GM12872 (cell line): ENCODE results near the gene B4GALNT3.

ENCODE experiments used
- CTCF ChIP-seq: IDR thresholded peaks from 3 replicates; pipeline ENCODE4 v1.5.1; 2011; ENCODE audit warnings: low read depth, mild to moderate bottlenecking, low read length, moderate library complexity; ENCODE audit not compliant: insufficient read depth

Gene B4GALNT3

GRCh38 chr12:503111-503761, 43.5 kb downstream of the B4GALNT3 start:
- TF ChIP-seq CTCF, result no peak

- TF ChIP-seq CTCF, result no peak
Measured at GRCh38 chr12:505221-505620, 45.5 kb downstream of the B4GALNT3 start.

GRCh38 chr12:507391-507796, 47.7 kb downstream of the B4GALNT3 start:
- no peak for TF ChIP-seq CTCF

- TF ChIP-seq CTCF, result no peak
Measured at GRCh38 chr12:508145-508544, 48.4 kb downstream of the B4GALNT3 start.

- TF ChIP-seq CTCF, result no peak
Measured at GRCh38 chr12:508795-509194, 49.1 kb downstream of the B4GALNT3 start.

GRCh38 chr12:509500-509899, 49.8 kb downstream of the B4GALNT3 start:
- no peak for TF ChIP-seq CTCF

- TF ChIP-seq CTCF, result no peak
Measured at GRCh38 chr12:510071-510825, 50.5 kb downstream of the B4GALNT3 start.
